GM12878 (cell line): ENCODE data around the gene SUB1. TPM values are rescaled to one million over a fixed set of nuclear protein-coding genes. Genes with fewer than 3 reads are reported as not detected.

Experiments
- BACH1 ChIP-seq: fragments of 450-650 bp; IDR thresholded peaks from 2 replicates; pipeline ENCODE4 v1.6.1; 2017; ENCODE audit warnings: mild to moderate bottlenecking, borderline replicate concordance
- BCLAF1 ChIP-seq: fragments of 450-650 bp; IDR thresholded peaks from 2 replicates; pipeline ENCODE4 v1.6.1; 2017; ENCODE audit warnings: antibody characterized with exemption, mild to moderate bottlenecking, moderate library complexity
- CREM ChIP-seq: IDR thresholded peaks from 2 replicates; pipeline ENCODE4 v1.6.1; 2014; ENCODE audit warnings: antibody characterized with exemption, low read depth
- E2F8 ChIP-seq: fragments of 450-650 bp; IDR thresholded peaks from 2 replicates; pipeline ENCODE4 v1.6.1; 2018; ENCODE audit warnings: mild to moderate bottlenecking, low read depth, moderate library complexity; ENCODE audit not compliant: partially characterized antibody
- EP300 ChIP-seq, 2 experiments: fragments of 150-350 bp in 1 of 2; IDR thresholded peaks; 2 replicates each; pipeline ENCODE4 v1.6.1; 2011 to 2012; ENCODE audit warnings: low read depth in 2 of 2, low read length in 2 of 2, borderline replicate concordance in 1 of 2, improper control_type of control experiment in 1 of 2, inconsistent platforms in 1 of 2; ENCODE audit not compliant: control insufficient read depth in 1 of 2
- EZH2 ChIP-seq: IDR thresholded peaks from 2 replicates; pipeline ENCODE4 v1.6.1; 2012; ENCODE audit warnings: low read depth, mild to moderate bottlenecking, control low read depth, inconsistent platforms, low read length, borderline replicate concordance; ENCODE audit not compliant: control insufficient read depth
- FOXM1 ChIP-seq: IDR thresholded peaks from 2 replicates; pipeline ENCODE4 v1.6.1; 2012; ENCODE audit warnings: low read depth, mild to moderate bottlenecking, inconsistent platforms, low read length, moderate library complexity
- HSF1 ChIP-seq: fragments of 150-350 bp; IDR thresholded peaks from 2 replicates; pipeline ENCODE4 v1.6.1; 2014; ENCODE audit warnings: mild to moderate bottlenecking, low read depth, low read length
- IKZF2 ChIP-seq, 2 experiments: fragments of 450-650 bp; IDR thresholded peaks; 2 replicates each; pipeline ENCODE4 v1.6.1; 2017; ENCODE audit warnings: mild to moderate bottlenecking in 2 of 2, moderate library complexity in 2 of 2
- IRF4 ChIP-seq: IDR thresholded peaks from 2 replicates; pipeline ENCODE4 v1.6.1; 2011; ENCODE audit warnings: low read depth, low read length
- JUND ChIP-seq: IDR thresholded peaks from 2 replicates; pipeline ENCODE4 v1.6.1; 2012; ENCODE audit warnings: low read depth, mild to moderate bottlenecking, low read length, improper control_type of control experiment, moderate library complexity
- MAX ChIP-seq: IDR thresholded peaks from 2 replicates; pipeline ENCODE4 v1.6.1; 2012; ENCODE audit warnings: low read depth, low read length, improper control_type of control experiment
- POLR2AphosphoS5 ChIP-seq: IDR thresholded peaks from 2 replicates; pipeline ENCODE4 v1.6.1; 2011; ENCODE audit warnings: mild to moderate bottlenecking, low read length, inconsistent platforms
- SIX5 ChIP-seq: IDR thresholded peaks from 2 replicates; pipeline ENCODE4 v1.6.1; 2011; ENCODE audit warnings: mild to moderate bottlenecking, low read depth, low read length, moderate library complexity; ENCODE audit not compliant: severe bottlenecking
- SMAD5 ChIP-seq: IDR thresholded peaks from 2 replicates; pipeline ENCODE4 v1.6.1; 2016; ENCODE audit warnings: antibody characterized with exemption, low read depth
- SREBF1 ChIP-seq: IDR thresholded peaks from 2 replicates; pipeline ENCODE4 v1.6.1; 2012; ENCODE audit warnings: mild to moderate bottlenecking, low read length
- SUZ12 ChIP-seq: fragments of 200-600 bp; sonication (generic); IDR thresholded peaks from one replicate; pipeline ENCODE4 v1.6.1; 2018; ENCODE audit warnings: antibody characterized with exemption, mild to moderate bottlenecking; ENCODE audit not compliant: unreplicated experiment
- WRNIP1 ChIP-seq: IDR thresholded peaks from 2 replicates; pipeline ENCODE4 v1.6.1; 2011; ENCODE audit warnings: low read depth, low read length, improper control_type of control experiment, borderline replicate concordance
- ZBTB11 ChIP-seq: fragments of 450-650 bp; formaldehyde crosslinking; IDR thresholded peaks from 2 replicates; pipeline ENCODE4 v1.5.0; 2022; ENCODE audit warnings: mild to moderate bottlenecking, missing genetic modification characterization
- ZNF217 ChIP-seq: fragments of 450-650 bp; IDR thresholded peaks from 2 replicates; pipeline ENCODE4 v1.6.1; 2017; ENCODE audit warnings: antibody characterized with exemption, mild to moderate bottlenecking
- polyA plus RNA-seq, 11 experiments: library from polyadenylated mRNA; depleted of rRNA in 4 of 11; unstranded in 6 of 11; stranded (reverse) in 5 of 11; fragments of >200 nt; fragmentation: Nextera tagmentation in 4 of 11; fragmentation: Illumina TruSeq in 1 of 11; extraction: Ambion mirVana in 4 of 11; extraction: Trizol in 1 of 11; gene quantifications; 1 replicate in 1 of 11; 2 replicates in 10 of 11; pipeline versions ENCODE4 v1.2.1 to v1.2.3, GENCODE V29; 2011 to 2016; ENCODE audit warnings: inconsistent platforms in 2 of 11, missing spikeins in 2 of 11, low read depth in 1 of 11
- total RNA-seq, 4 experiments: library from RNA; depleted of rRNA in 3 of 4; stranded (reverse); fragments of >200 nt in 3 of 4; fragmentation: Illumina TruSeq in 1 of 4; extraction: Trizol in 1 of 4; gene quantifications; 2 replicates each; pipeline versions ENCODE4 v1.2.1 to v1.2.3, GENCODE V29; 2013 to 2021

The SUB1 gene
- total and polyA plus RNA-seq, 10 of the 15 experiments (the other 5 are each of a cell fraction or from before 2014, with no cell fraction given), result 468 to 2,785 (median 1,145) TPM

GRCh38 chr5:32538031-32538547 lies 47.3 kb upstream of the SUB1 start (continued):
- TF ChIP-seq FOXM1, result peak; percentile 91
- peak; percentile 86 for TF ChIP-seq JUND
- no peak for TF ChIP-seq SMAD5
- TF ChIP-seq IKZF2 (IDR thresholded peaks at IDR 0.05), result peak; percentile 100
- TF ChIP-seq IRF4, result peak; percentile 96
- TF ChIP-seq EZH2, result no peak
- TF ChIP-seq BACH1, result peak; percentile 82; the same call in 1 of the 2 replicates
- no peak for TF ChIP-seq BCLAF1
- peak; percentile 90 to 95; a peak in 3 of 4 replicates for TF ChIP-seq EP300 (IDR thresholded peaks at IDR 0.05; ENCODE audit: borderline replicate concordance in 1 of 2, control insufficient read depth in 1 of 2, low read depth in 2 of 2, low read length in 2 of 2)
- TF ChIP-seq HSF1, result no peak
- no peak for TF ChIP-seq SIX5
- TF ChIP-seq CREM, result peak; percentile 95
- TF ChIP-seq POLR2AphosphoS5, result no peak
- TF ChIP-seq E2F8, result peak; percentile 28
- TF ChIP-seq SUZ12, result no peak
- TF ChIP-seq ZBTB11 (CRISPR knock-in tag), result no peak
- no peak for TF ChIP-seq WRNIP1
- no peak for TF ChIP-seq MAX
- no peak for TF ChIP-seq SREBF1
- TF ChIP-seq ZNF217, result peak; percentile 88
